ENCODE results near the gene OSTN. TPM values are rescaled to one million over a fixed set of nuclear protein-coding genes. Genes with fewer than 3 reads are reported as not detected.

The OSTN gene
- total RNA-seq = not detected in 2 replicates
- 0.12 TPM for total RNA-seq (2013)
- not detected in 2 replicates for polyA plus RNA-seq
- not detected in 2 replicates for polyA minus RNA-seq

GRCh38 chr3:191198932-191199331 lies at the start of gene OSTN:
Gene OSTN (plus strand): TSS chr3:191199241. CDS start chr3:191212533, 13,292 bp downstream.
- Histone ChIP-seq H3K4me3 (ENCODE audit: control extremely low read depth in 1 of 5, extremely low read depth in 1 of 5, insufficient read depth in 1 of 5, low read depth in 2 of 5, low read length in 4 of 5) (no peak within 1 kb of the TSS), H3K4me2 (replicated peaks; ENCODE audit: low read depth, low read length, poor library complexity, severe bottlenecking) (no peak within 1 kb of the TSS), H3K4me1 (ENCODE audit: control insufficient read depth in 2 of 2, insufficient read depth in 2 of 2, low read length in 2 of 2) (no peaks in the 10 kb centered on the region), H3K79me2 (ENCODE audit: control insufficient read depth, insufficient read depth, low read length) (no peaks in the 10 kb centered on the region), H4K20me1 (ENCODE audit: control insufficient read depth, insufficient read depth, low read length, poor library complexity, severe bottlenecking) (no peaks in the 10 kb centered on the region), H3K27me3 (replicated peaks in 1 of 4; ENCODE audit: control extremely low read depth in 1 of 4, control insufficient read depth in 3 of 4, insufficient read depth in 4 of 4, low read length in 3 of 4) (no peaks in the 10 kb centered on the region), H3K9ac (ENCODE audit: low read length) (no peak within 1 kb of the TSS), H2AFZ (ENCODE audit: insufficient read depth, low read depth, low read length, poor library complexity, severe bottlenecking) (no peak within 1 kb of the TSS), H3K27ac (ENCODE audit: low read length in 2 of 2) (no peak within 1 kb of the TSS), H3K36me3 (replicated peaks in 1 of 2; ENCODE audit: control extremely low read depth in 1 of 2, control insufficient read depth in 1 of 2, extremely low read depth in 1 of 2, insufficient read depth in 2 of 2, low read length in 1 of 2) (no peaks in the 10 kb centered on the region), H3K9me3 (ENCODE audit: control extremely low read depth in 1 of 3, control insufficient read depth in 2 of 3, insufficient read depth in 1 of 3, low read length in 2 of 3) (no peaks in the 10 kb centered on the region)
- TF ChIP-seq CTCF (IDR thresholded peaks at IDR 0.05) (no peak), EZH2 (IDR thresholded peaks at IDR 0.05; ENCODE audit: borderline replicate concordance, insufficient read depth, low read depth, low read length, poor library complexity, severe bottlenecking) (no peak)
- 100% methylated on average over 1 of the region's 3 CpGs for WGBS (ENCODE audit: insufficient coverage)
- Mint-ChIP-seq H3K4me3 (no peak within 1 kb of the TSS), H3K4me1 (no peaks in the 10 kb centered on the region), H3K27me3 (peaks cover 5% of the 10 kb centered on the region), H3K27ac (no peak within 1 kb of the TSS), H3K9me3 (ENCODE audit: insufficient read depth) (no peaks in the 10 kb centered on the region)
- ChIA-PET POLR2A (no interaction called here), CTCF (interaction anchor here (1.0 kb wide), 1 partner anchor 184 kb away, joined by 3 read pairs; no protein-coding TSS in a partner anchor)
- intact Hi-C loops (cut with micrococcal nuclease) = no loop called here
- ATAC-seq (ENCODE audit: low read depth) (no peak), DNase-seq (no peak)

- Mint-ChIP-seq H3K27me3 (no peaks in the 10 kb centered on the region), H3K9me3 (ENCODE audit: insufficient read depth) (peaks cover 20% of the 10 kb centered on the region), H3K4me3 (no peak overlapping the region), H3K4me1 (peaks cover 12% of the 10 kb centered on the region), H3K27ac (no peak overlapping the region)
- H3K4me3 ChIP-seq (ENCODE audit: control extremely low read depth in 1 of 5, extremely low read depth in 1 of 5, insufficient read depth in 1 of 5, low read depth in 2 of 5, low read length in 4 of 5) = no peak overlapping the region
- no peaks in the 10 kb centered on the region for H3K4me1 ChIP-seq (ENCODE audit: control insufficient read depth in 2 of 2, insufficient read depth in 2 of 2, low read length in 2 of 2)
- no peaks in the 10 kb centered on the region for H3K27me3 ChIP-seq (replicated peaks in 1 of 4; ENCODE audit: control extremely low read depth in 1 of 4, control insufficient read depth in 3 of 4, insufficient read depth in 4 of 4, low read length in 3 of 4)
- no peak overlapping the region for H3K27ac ChIP-seq (ENCODE audit: low read length in 2 of 2)
- DNase-seq (no peak), ATAC-seq (ENCODE audit: low read depth) (no peak)
- no peak for TF ChIP-seq EZH2 (IDR thresholded peaks at IDR 0.05; ENCODE audit: borderline replicate concordance, insufficient read depth, low read depth, low read length, poor library complexity, severe bottlenecking)
- TF ChIP-seq CTCF (IDR thresholded peaks at IDR 0.05) = no peak
- H4K20me1 ChIP-seq (ENCODE audit: control insufficient read depth, insufficient read depth, low read length, poor library complexity, severe bottlenecking) = no peaks in the 10 kb centered on the region
- POLR2A ChIA-PET = no interaction called here
- intact Hi-C loops (cut with micrococcal nuclease) = no loop called here
- H3K79me2 ChIP-seq (ENCODE audit: control insufficient read depth, insufficient read depth, low read length) = no peaks in the 10 kb centered on the region
- no peak overlapping the region for H2AFZ ChIP-seq (ENCODE audit: insufficient read depth, low read depth, low read length, poor library complexity, severe bottlenecking)
- no CpG with 5 or more reads among the region's 1 CpG for WGBS (ENCODE audit: insufficient coverage)
- peaks cover 4 to 24% (median 8%) of the 10 kb centered on the region in 3 donors for H3K9me3 ChIP-seq (ENCODE audit: control extremely low read depth in 1 of 3, control insufficient read depth in 2 of 3, insufficient read depth in 1 of 3, low read length in 2 of 3)
- H3K36me3 ChIP-seq (replicated peaks in 1 of 2; ENCODE audit: control extremely low read depth in 1 of 2, control insufficient read depth in 1 of 2, extremely low read depth in 1 of 2, insufficient read depth in 2 of 2, low read length in 1 of 2) = no peaks in the 10 kb centered on the region
- CTCF ChIA-PET = no interaction called here
- H3K9ac ChIP-seq (ENCODE audit: low read length) = no peak overlapping the region
- no peak overlapping the region for H3K4me2 ChIP-seq (replicated peaks; ENCODE audit: low read depth, low read length, poor library complexity, severe bottlenecking)
Observed at GRCh38 chr3:191151653-191152052, 47.4 kb upstream of the OSTN start.

All from B cell (primary cell).